Measurements from ENCODE around the gene CRIM1. TPM values are rescaled to one million over a fixed set of nuclear protein-coding genes. Genes with fewer than 3 reads are reported as not detected.
A peak's percentile ranks its signal among the peaks of the same experiment; 100 is the strongest.

Gene CRIM1
- total RNA-seq, 1 donor from 2014 or later: 25.8 TPM

- Mint-ChIP-seq H3K4me1 (ENCODE audit: low read depth) (peaks cover 18% of the 10 kb centered on the region), H3K9me3 (ENCODE audit: low read depth) (no peaks in the 10 kb centered on the region)
- TF ChIP-seq, protein P1, sequence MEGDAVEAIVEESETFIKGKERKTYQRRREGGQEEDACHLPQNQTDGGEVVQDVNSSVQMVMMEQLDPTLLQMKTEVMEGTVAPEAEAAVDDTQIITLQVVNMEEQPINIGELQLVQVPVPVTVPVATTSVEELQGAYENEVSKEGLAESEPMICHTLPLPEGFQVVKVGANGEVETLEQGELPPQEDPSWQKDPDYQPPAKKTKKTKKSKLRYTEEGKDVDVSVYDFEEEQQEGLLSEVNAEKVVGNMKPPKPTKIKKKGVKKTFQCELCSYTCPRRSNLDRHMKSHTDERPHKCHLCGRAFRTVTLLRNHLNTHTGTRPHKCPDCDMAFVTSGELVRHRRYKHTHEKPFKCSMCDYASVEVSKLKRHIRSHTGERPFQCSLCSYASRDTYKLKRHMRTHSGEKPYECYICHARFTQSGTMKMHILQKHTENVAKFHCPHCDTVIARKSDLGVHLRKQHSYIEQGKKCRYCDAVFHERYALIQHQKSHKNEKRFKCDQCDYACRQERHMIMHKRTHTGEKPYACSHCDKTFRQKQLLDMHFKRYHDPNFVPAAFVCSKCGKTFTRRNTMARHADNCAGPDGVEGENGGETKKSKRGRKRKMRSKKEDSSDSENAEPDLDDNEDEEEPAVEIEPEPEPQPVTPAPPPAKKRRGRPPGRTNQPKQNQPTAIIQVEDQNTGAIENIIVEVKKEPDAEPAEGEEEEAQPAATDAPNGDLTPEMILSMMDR (IDR thresholded peaks at IDR 0.05; ENCODE audit: unreplicated experiment): no peak
Measured at GRCh38 chr2:36425608-36426355, 70.2 kb downstream of the CRIM1 start.

GRCh38 chr2:36427790-36428243 lies 72.2 kb downstream of the CRIM1 start:
- TF ChIP-seq, protein P1 (IDR thresholded peaks at IDR 0.05; ENCODE audit: unreplicated experiment): no peak
- no peak overlapping the region for H3K4me3 Mint-ChIP-seq (ENCODE audit: low read depth)

More at GRCh38 chr2:36425608-36426355, 70.2 kb downstream of the CRIM1 start:
- DNase-seq (ENCODE audit: low spot score, unreplicated experiment): no peak
- Mint-ChIP-seq H3K27ac (no peak overlapping the region), H3K4me3 (ENCODE audit: low read depth) (no peak overlapping the region), H3K27me3 (no peaks in the 10 kb centered on the region), H3K36me3 (ENCODE audit: insufficient read depth) (no peaks in the 10 kb centered on the region)

DNA sequence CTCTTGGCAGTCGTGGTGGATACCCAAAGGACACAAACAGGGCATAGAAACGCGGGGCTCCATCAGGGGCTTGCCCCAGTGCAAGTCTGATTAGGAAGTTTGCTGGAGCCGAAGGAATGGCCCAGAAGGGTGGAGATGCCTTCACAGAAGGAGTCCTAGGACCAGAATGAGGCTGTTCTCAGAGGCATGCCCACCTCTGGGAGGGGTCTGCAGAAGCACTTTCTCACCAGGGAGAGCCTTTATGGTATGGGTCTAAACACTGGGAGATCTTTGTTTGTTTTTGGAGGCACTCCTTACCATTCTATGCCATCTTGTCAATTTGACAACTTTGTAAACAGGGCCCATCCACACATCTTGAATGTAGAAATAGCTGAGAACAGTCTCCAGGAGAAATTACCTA lies 75.0 kb downstream of the CRIM1 start:
- peaks cover 12% of the 10 kb centered on the region for H3K4me1 Mint-ChIP-seq (ENCODE audit: low read depth)
- no peaks in the 10 kb centered on the region for H3K36me3 Mint-ChIP-seq (ENCODE audit: insufficient read depth)
- H3K9me3 Mint-ChIP-seq (ENCODE audit: low read depth): no peaks in the 10 kb centered on the region
- no peaks in the 10 kb centered on the region for H3K27me3 Mint-ChIP-seq
- H3K27ac Mint-ChIP-seq: no peak overlapping the region
- TF ChIP-seq, protein P1 (IDR thresholded peaks at IDR 0.05; ENCODE audit: unreplicated experiment): no peak
- H3K4me3 Mint-ChIP-seq (ENCODE audit: low read depth): no peak overlapping the region
- no peak for DNase-seq (ENCODE audit: low spot score, unreplicated experiment)

More at GRCh38 chr2:36427790-36428243, 72.2 kb downstream of the CRIM1 start:
- no peaks in the 10 kb centered on the region for H3K27me3 Mint-ChIP-seq
- H3K4me1 Mint-ChIP-seq (ENCODE audit: low read depth): peaks cover 13% of the 10 kb centered on the region
- H3K27ac Mint-ChIP-seq: no peak overlapping the region
- no peaks in the 10 kb centered on the region for H3K9me3 Mint-ChIP-seq (ENCODE audit: low read depth)
- DNase-seq (ENCODE audit: low spot score, unreplicated experiment): no peak
- no peaks in the 10 kb centered on the region for H3K36me3 Mint-ChIP-seq (ENCODE audit: insufficient read depth)

DNA sequence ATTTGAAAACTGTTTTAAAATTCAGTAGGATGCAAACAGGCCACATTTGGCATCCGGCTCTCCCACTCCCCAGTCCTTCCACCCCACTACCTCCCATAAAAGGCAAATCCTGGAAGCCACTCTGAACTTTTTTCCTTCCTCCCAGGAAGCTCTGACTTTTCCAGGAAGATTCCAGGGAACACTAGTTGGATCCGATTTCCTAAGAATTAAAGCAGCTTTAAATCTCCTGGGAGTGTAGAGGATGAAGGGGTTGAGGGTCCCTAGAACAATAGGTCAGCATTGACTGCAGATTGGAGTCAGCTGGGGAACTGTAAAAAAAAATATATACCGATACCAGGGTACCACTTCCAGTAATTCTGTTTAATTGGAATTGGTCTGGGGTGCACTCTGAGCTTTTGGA lies 76.9 kb downstream of the CRIM1 start:
- no peak overlapping the region for H3K27ac Mint-ChIP-seq
- H3K4me1 Mint-ChIP-seq (ENCODE audit: low read depth): peaks cover 8% of the 10 kb centered on the region
- H3K4me3 Mint-ChIP-seq (ENCODE audit: low read depth): no peak overlapping the region
- H3K36me3 Mint-ChIP-seq (ENCODE audit: insufficient read depth): no peaks in the 10 kb centered on the region
- TF ChIP-seq, protein P1 (IDR thresholded peaks at IDR 0.05; ENCODE audit: unreplicated experiment): no peak
- H3K27me3 Mint-ChIP-seq: no peaks in the 10 kb centered on the region
- no peaks in the 10 kb centered on the region for H3K9me3 Mint-ChIP-seq (ENCODE audit: low read depth)
- DNase-seq (ENCODE audit: low spot score, unreplicated experiment): no peak

- DNase-seq (ENCODE audit: low spot score, unreplicated experiment): no peak
- TF ChIP-seq, protein P1 (IDR thresholded peaks at IDR 0.05; ENCODE audit: unreplicated experiment): no peak
- Mint-ChIP-seq H3K27ac (peak overlapping the region; percentile 17), H3K27me3 (no peaks in the 10 kb centered on the region), H3K4me1 (ENCODE audit: low read depth) (peaks cover 5% of the 10 kb centered on the region), H3K36me3 (ENCODE audit: insufficient read depth) (no peaks in the 10 kb centered on the region), H3K4me3 (ENCODE audit: low read depth) (no peak overlapping the region), H3K9me3 (ENCODE audit: low read depth) (no peaks in the 10 kb centered on the region)
Measured at GRCh38 chr2:36433311-36434217, 78.0 kb downstream of the CRIM1 start.

All from progenitor cell of endocrine pancreas (in vitro differentiated cells).